ENCODE data around the gene PIK3C2A. TPM values are rescaled to one million over a fixed set of nuclear protein-coding genes. Genes with fewer than 3 reads are reported as not detected.

The PIK3C2A gene
- total and polyA plus RNA-seq, 12 donors, result 6.7 to 43.7 (median 31.9) TPM

- intact Hi-C loops (cut with DNase I), result loop anchor here in 4 of 10 donors (1.0 to 5.0 kb wide), 4 partner anchors 46 to 131 kb away; partner anchors contain the start of genes RPS13 (in 4 of the 4) and NUCB2 (in 1 of the 4)
- peak in 1 of 2 donors; percentile 38 for DNase-seq
Observed at GRCh38 chr11:17208257-17208999, 642 bp upstream of the PIK3C2A start.

DNA sequence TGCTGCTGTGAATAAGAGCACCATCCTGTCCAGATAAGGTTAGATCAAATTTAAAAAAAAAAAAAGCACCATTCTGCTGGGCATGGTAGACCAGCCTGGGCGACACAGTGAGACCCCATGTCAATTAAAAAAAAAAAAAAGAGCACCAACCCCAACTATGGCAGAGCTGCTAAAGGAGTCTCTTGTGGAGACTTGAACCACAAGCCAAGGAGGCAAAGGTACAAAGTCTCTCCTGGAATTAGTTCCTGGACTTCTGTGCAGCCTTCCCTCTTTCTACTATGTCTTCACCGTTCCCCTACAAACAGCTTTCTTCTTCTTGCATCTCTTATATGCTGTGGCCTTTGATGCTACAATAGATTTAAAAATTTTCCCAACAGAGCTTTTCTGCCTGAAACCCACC, 1.3 kb downstream of the PIK3C2A start:
- intact Hi-C loops (cut with DNase I), result loop anchor here in 4 of 10 donors (5.0 kb wide), 3 partner anchors 44 to 129 kb away; partner anchors contain the start of gene RPS13 (in 4 of the 4)
- Histone ChIP-seq H3K27me3 (no peaks in the 10 kb centered on the region), H3K4me3 (peak overlapping the region in 9 of 10 donors; percentile 77 to 96 (median 93)), H3K27ac (peak overlapping the region in 7 of 10 donors; percentile 91 to 98 (median 96)), H3K36me3 (peaks cover 0 to 21% (median 0%) of the 10 kb centered on the region in 9 donors), H3K4me1 (peaks cover 3 to 57% (median 35%) of the 10 kb centered on the region in 9 donors), H3K9me3 (no peaks in the 10 kb centered on the region)
- ATAC-seq (no peak), DNase-seq (no peak)
- no peak for TF ChIP-seq CTCF (IDR thresholded peaks at IDR 0.05)
- whole genome bisulfite sequencing, 2 donors, result 53 to 58% methylated on average over 2 of the region's 2 CpGs

More at GRCh38 chr11:17208257-17208999, 642 bp upstream of the PIK3C2A start:
- WGBS, 2 donors, result 1 to 4% methylated on average over 26 of the region's 26 CpGs
- Histone ChIP-seq H3K9me3 (no peaks in the 10 kb centered on the region), H3K27ac (peak overlapping the region; percentile 91 to 98 (median 96)), H3K36me3 (peaks cover 0 to 11% (median 0%) of the 10 kb centered on the region in 9 donors), H3K4me1 (peaks cover 3 to 50% (median 31%) of the 10 kb centered on the region in 9 donors), H3K27me3 (no peaks in the 10 kb centered on the region), H3K4me3 (peak overlapping the region; percentile 77 to 96 (median 92))
- peak; percentile 36 to 67 (median 48) for ATAC-seq
- TF ChIP-seq CTCF (IDR thresholded peaks at IDR 0.05), result peak in 1 of 9 donors; percentile 8

- no peak overlapping the region for H3K27ac ChIP-seq
- intact Hi-C loops (cut with DNase I), result no loop called here
- H3K36me3 ChIP-seq, result peaks cover 0 to 40% (median 12%) of the 10 kb centered on the region in 9 donors
- H3K27me3 ChIP-seq, result no peaks in the 10 kb centered on the region
- TF ChIP-seq CTCF (IDR thresholded peaks at IDR 0.05), result no peak
- peaks cover 0 to 7% (median 4%) of the 10 kb centered on the region in 9 donors for H3K4me1 ChIP-seq
- ATAC-seq (no peak), DNase-seq (no peak)
- no peaks in the 10 kb centered on the region for H3K9me3 ChIP-seq
- no peak overlapping the region for H3K4me3 ChIP-seq
Observed at GRCh38 chr11:17197431-17197898, 10.3 kb downstream of the PIK3C2A start.

DNA sequence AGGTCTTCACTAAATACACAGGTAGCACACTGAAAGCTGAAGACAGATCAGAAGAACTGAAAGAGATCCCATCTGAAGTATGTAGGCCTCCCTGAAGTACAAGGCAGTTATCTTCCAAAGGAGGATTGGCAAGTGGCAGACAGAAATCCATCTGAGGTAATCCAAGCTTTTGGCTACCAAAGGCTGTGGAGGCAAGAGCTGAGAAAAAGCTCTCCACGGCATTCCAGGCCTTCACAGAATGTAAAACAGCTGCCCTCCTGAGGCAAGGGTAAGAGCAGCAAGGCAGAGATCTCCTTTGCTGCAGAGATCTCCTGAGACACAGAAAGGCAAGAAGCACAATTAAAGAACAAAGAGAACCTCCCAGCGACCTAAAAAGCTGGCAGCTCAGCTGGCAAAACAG, 19.1 kb downstream of the PIK3C2A start:
- H3K4me3 ChIP-seq, result no peak overlapping the region
- H3K27me3 ChIP-seq, result no peaks in the 10 kb centered on the region
- ATAC-seq (no peak), DNase-seq (no peak)
- H3K9me3 ChIP-seq, result no peaks in the 10 kb centered on the region
- TF ChIP-seq CTCF (IDR thresholded peaks at IDR 0.05), result no peak
- 63 to 82% methylated on average over 2 of the region's 2 CpGs for WGBS, 2 donors
- H3K4me1 ChIP-seq, result peaks cover 0 to 7% (median 0%) of the 10 kb centered on the region in 9 donors
- intact Hi-C loops (cut with DNase I), result no loop called here
- no peak overlapping the region for H3K27ac ChIP-seq
- peaks cover 0 to 40% (median 15%) of the 10 kb centered on the region in 9 donors for H3K36me3 ChIP-seq
